ENCODE results near the gene TTLL8.

GRCh38 chr22:50076646-50077535 lies 18.8 kb upstream of the TTLL8 start:
- TF ChIP-seq CTCF (conservative IDR thresholded peaks at IDR 0.05; ENCODE audit: low read length) (no peak), EZH2phosphoT487 (IDR thresholded peaks at IDR 0.05; ENCODE audit: borderline replicate concordance, low read depth, low read length) (no peak)
